Measurements from ENCODE around the gene PRRT1B. TPM values are rescaled to one million over a fixed set of nuclear protein-coding genes. Genes with fewer than 3 reads are reported as not detected.

Gene PRRT1B
- total and polyA plus RNA-seq, 7 experiments from 2014 or later = not detected

- ATAC-seq = no peak
- H3K27me3 ChIP-seq (ENCODE audit: control insufficient read depth in 2 of 2, insufficient read depth in 2 of 2, low read length in 2 of 2) = no peaks in the 10 kb centered on the region
- Mint-ChIP-seq H3K27me3 (no peaks in the 10 kb centered on the region), H3K4me3 (peak overlapping the region in 3 of 10 donors; percentile 13 to 33 (median 31)), H3K9me3 (peaks cover 0 to 3% (median 0%) of the 10 kb centered on the region in 11 donors), H3K4me1 (peaks cover 18 to 43% (median 40%) of the 10 kb centered on the region in 7 donors), H3K27ac (peak overlapping the region in 5 of 9 donors; percentile 39 to 78 (median 57)), H3K36me3 (peaks cover 0 to 22% (median 4%) of the 10 kb centered on the region in 5 donors)
- DNase-seq = no peak
- ChIA-PET POLR2A (interaction anchor here (3.3 kb wide), 1 partner anchor 154 kb away, joined by 18 read pairs; no protein-coding TSS in a partner anchor), CTCF (interaction anchor here (0.6 to 3.6 kb wide), 9 partner anchors 12 to 245 kb away, joined by 3 to 40 read pairs (median 10); partner anchors contain the start of gene RAPGEF1)
- peaks cover 19 to 22% of the 10 kb centered on the region in 2 donors for H3K4me1 ChIP-seq (ENCODE audit: control insufficient read depth in 2 of 2, insufficient read depth in 2 of 2, low read length in 2 of 2)
- no peak overlapping the region for H3K4me3 ChIP-seq (ENCODE audit: low read length)
- H3K9me3 ChIP-seq (ENCODE audit: control insufficient read depth in 2 of 3, low read length in 3 of 3) = no peaks in the 10 kb centered on the region
- peaks cover 0 to 35% (median 0%) of the 10 kb centered on the region in 3 experiments for H3K36me3 ChIP-seq (ENCODE audit: control insufficient read depth in 2 of 3, insufficient read depth in 3 of 3, low read length in 3 of 3)
- intact Hi-C loops (cut with micrococcal nuclease) = loop anchor here (2.0 kb wide), 2 partner anchors 78 to 240 kb away; no protein-coding TSS in a partner anchor
- H3K27ac ChIP-seq (ENCODE audit: low read depth, low read length) = no peak overlapping the region
Measured at GRCh38 chr9:131590449-131590848, 45.1 kb downstream of the PRRT1B start.

- no peaks in the 10 kb centered on the region for H3K9me3 ChIP-seq (ENCODE audit: control insufficient read depth in 2 of 3, low read length in 3 of 3)
- no peak overlapping the region for H3K4me3 ChIP-seq (ENCODE audit: low read length)
- peaks cover 0 to 42% (median 6%) of the 10 kb centered on the region in 3 experiments for H3K36me3 ChIP-seq (ENCODE audit: control insufficient read depth in 2 of 3, insufficient read depth in 3 of 3, low read length in 3 of 3)
- intact Hi-C loops (cut with micrococcal nuclease) = loop anchor here (1.0 to 2.0 kb wide), 5 partner anchors 78 to 241 kb away; partner anchors contain the start of gene RAPGEF1 (in 1 of the 2)
- H3K4me1 ChIP-seq (ENCODE audit: control insufficient read depth in 2 of 2, insufficient read depth in 2 of 2, low read length in 2 of 2) = peaks cover 12 to 19% of the 10 kb centered on the region in 2 donors
- DNase-seq (peak; percentile 50 to 78 (median 68)), ATAC-seq (peak; percentile 95)
- CTCF ChIA-PET = interaction anchor here (0.7 to 3.6 kb wide), 17 partner anchors 12 to 164 kb away, joined by 3 to 40 read pairs (median 5); partner anchors contain the start of gene RAPGEF1
- POLR2A ChIA-PET = interaction anchor here (0.6 to 3.3 kb wide), 6 partner anchors 77 to 156 kb away, joined by 3 to 18 read pairs (median 4); no protein-coding TSS in a partner anchor
- peaks cover 0 to 23% (median 4%) of the 10 kb centered on the region in 5 donors for H3K36me3 Mint-ChIP-seq
- H3K27me3 ChIP-seq (ENCODE audit: control insufficient read depth in 2 of 2, insufficient read depth in 2 of 2, low read length in 2 of 2) = no peaks in the 10 kb centered on the region
- peaks cover 18 to 36% (median 33%) of the 10 kb centered on the region in 7 donors for H3K4me1 Mint-ChIP-seq
- H3K27me3 Mint-ChIP-seq = no peaks in the 10 kb centered on the region
- H3K4me3 Mint-ChIP-seq = peak overlapping the region in 2 of 10 donors; percentile 13 to 31
- H3K9me3 Mint-ChIP-seq = peaks cover 0 to 1% (median 0%) of the 10 kb centered on the region in 11 donors
- H3K27ac Mint-ChIP-seq = peak overlapping the region; percentile 18 to 90 (median 60)
- H3K27ac ChIP-seq (ENCODE audit: low read depth, low read length) = no peak overlapping the region
Measured at GRCh38 chr9:131590907-131591844, 45.9 kb downstream of the PRRT1B start.

- peaks cover 12 to 19% of the 10 kb centered on the region in 2 donors for H3K4me1 ChIP-seq (ENCODE audit: control insufficient read depth in 2 of 2, insufficient read depth in 2 of 2, low read length in 2 of 2)
- ATAC-seq (no peak), DNase-seq (no peak)
- Mint-ChIP-seq H3K4me1 (peaks cover 18 to 30% (median 27%) of the 10 kb centered on the region in 7 donors), H3K4me3 (no peak overlapping the region), H3K27me3 (no peaks in the 10 kb centered on the region), H3K36me3 (peaks cover 0 to 22% (median 4%) of the 10 kb centered on the region in 5 donors), H3K9me3 (no peaks in the 10 kb centered on the region), H3K27ac (peak overlapping the region in 4 of 9 donors; percentile 2 to 64 (median 45))
- H3K9me3 ChIP-seq (ENCODE audit: control insufficient read depth in 2 of 3, low read length in 3 of 3) = no peaks in the 10 kb centered on the region
- H3K27me3 ChIP-seq (ENCODE audit: control insufficient read depth in 2 of 2, insufficient read depth in 2 of 2, low read length in 2 of 2) = no peaks in the 10 kb centered on the region
- ChIA-PET POLR2A (interaction anchor here (0.6 to 3.3 kb wide), 6 partner anchors 76 to 155 kb away, joined by 3 to 18 read pairs (median 4); no protein-coding TSS in a partner anchor), CTCF (interaction anchor here (0.7 to 3.6 kb wide), 17 partner anchors 13 to 164 kb away, joined by 3 to 40 read pairs (median 5); partner anchors contain the start of gene RAPGEF1)
- H3K27ac ChIP-seq (ENCODE audit: low read depth, low read length) = no peak overlapping the region
- H3K36me3 ChIP-seq (ENCODE audit: control insufficient read depth in 2 of 3, insufficient read depth in 3 of 3, low read length in 3 of 3) = peaks cover 0 to 48% (median 10%) of the 10 kb centered on the region in 3 experiments
- intact Hi-C loops (cut with micrococcal nuclease) = loop anchor here (1.0 to 2.0 kb wide), 5 partner anchors 77 to 242 kb away; partner anchors contain the start of gene RAPGEF1 (in 1 of the 2)
- no peak overlapping the region for H3K4me3 ChIP-seq (ENCODE audit: low read length)
Measured at GRCh38 chr9:131591845-131592208, 46.5 kb downstream of the PRRT1B start.

GRCh38 chr9:131593091-131593820 is 47.9 kb downstream of the PRRT1B start:
- Mint-ChIP-seq H3K9me3 (no peaks in the 10 kb centered on the region), H3K4me1 (peaks cover 8 to 23% (median 18%) of the 10 kb centered on the region in 7 donors), H3K27ac (peak overlapping the region in 3 of 9 donors; percentile 30 to 53 (median 43)), H3K36me3 (peaks cover 0 to 17% (median 0%) of the 10 kb centered on the region in 5 donors), H3K4me3 (no peak overlapping the region), H3K27me3 (no peaks in the 10 kb centered on the region)
- POLR2A ChIA-PET = interaction anchor here (0.8 to 3.3 kb wide), 2 partner anchors 18 to 151 kb away, joined by 3 to 18 read pairs; no protein-coding TSS in a partner anchor
- no peaks in the 10 kb centered on the region for H3K27me3 ChIP-seq (ENCODE audit: control insufficient read depth in 2 of 2, insufficient read depth in 2 of 2, low read length in 2 of 2)
- intact Hi-C loops (cut with micrococcal nuclease) = no loop called here
- H3K9me3 ChIP-seq (ENCODE audit: control insufficient read depth in 2 of 3, low read length in 3 of 3) = no peaks in the 10 kb centered on the region
- peaks cover 0 to 59% (median 15%) of the 10 kb centered on the region in 3 experiments for H3K36me3 ChIP-seq (ENCODE audit: control insufficient read depth in 2 of 3, insufficient read depth in 3 of 3, low read length in 3 of 3)
- no peak for ATAC-seq
- H3K4me3 ChIP-seq (ENCODE audit: low read length) = no peak overlapping the region
- no peak for DNase-seq
- peaks cover 12 to 19% of the 10 kb centered on the region in 2 donors for H3K4me1 ChIP-seq (ENCODE audit: control insufficient read depth in 2 of 2, insufficient read depth in 2 of 2, low read length in 2 of 2)
- CTCF ChIA-PET = interaction anchor here (1.0 to 3.6 kb wide), 3 partner anchors 63 to 156 kb away, joined by 3 to 40 read pairs (median 12); no protein-coding TSS in a partner anchor
- H3K27ac ChIP-seq (ENCODE audit: low read depth, low read length) = no peak overlapping the region

GRCh38 chr9:131593936-131594665 is 48.8 kb downstream of the PRRT1B start:
- Mint-ChIP-seq H3K4me3 (no peak overlapping the region), H3K36me3 (peaks cover 0 to 14% (median 0%) of the 10 kb centered on the region in 5 donors), H3K9me3 (no peaks in the 10 kb centered on the region), H3K4me1 (peaks cover 8 to 23% (median 18%) of the 10 kb centered on the region in 7 donors), H3K27me3 (no peaks in the 10 kb centered on the region), H3K27ac (peak overlapping the region in 1 of 9 donors; percentile 23)
- peaks cover 12 to 19% of the 10 kb centered on the region in 2 donors for H3K4me1 ChIP-seq (ENCODE audit: control insufficient read depth in 2 of 2, insufficient read depth in 2 of 2, low read length in 2 of 2)
- no peak for ATAC-seq
- ChIA-PET CTCF (interaction anchor here (1.0 kb wide), 1 partner anchor 62 kb away, joined by 3 read pairs; no protein-coding TSS in a partner anchor), POLR2A (interaction anchor here (0.8 kb wide), 1 partner anchor 17 kb away, joined by 3 read pairs; no protein-coding TSS in a partner anchor)
- peaks cover 0 to 56% (median 15%) of the 10 kb centered on the region in 3 experiments for H3K36me3 ChIP-seq (ENCODE audit: control insufficient read depth in 2 of 3, insufficient read depth in 3 of 3, low read length in 3 of 3)
- intact Hi-C loops (cut with micrococcal nuclease) = no loop called here
- no peaks in the 10 kb centered on the region for H3K9me3 ChIP-seq (ENCODE audit: control insufficient read depth in 2 of 3, low read length in 3 of 3)
- no peaks in the 10 kb centered on the region for H3K27me3 ChIP-seq (ENCODE audit: control insufficient read depth in 2 of 2, insufficient read depth in 2 of 2, low read length in 2 of 2)
- DNase-seq = no peak
- no peak overlapping the region for H3K4me3 ChIP-seq (ENCODE audit: low read length)
- no peak overlapping the region for H3K27ac ChIP-seq (ENCODE audit: low read depth, low read length)
